ENCODE data around the gene PDC.

PDC gene

GRCh38 chr1:186498071-186498470 lies 37.2 kb upstream of the PDC start:
- Histone ChIP-seq H3K18ac (ENCODE audit: low read length) (no peak overlapping the region), H3K9ac (ENCODE audit: low read length) (no peak overlapping the region), H3K4me3 (ENCODE audit: low read length) (no peak overlapping the region), H2BK15ac (replicated peaks; ENCODE audit: low read depth) (no peak overlapping the region), H2AK5ac (ENCODE audit: low read length) (no peak overlapping the region), H3K4ac (ENCODE audit: low read depth, low read length) (no peak overlapping the region), H4K8ac (ENCODE audit: low read depth, low read length) (no peak overlapping the region), H3K79me2 (ENCODE audit: control insufficient read depth, insufficient read depth, low read length) (no peaks in the 10 kb centered on the region), H3K27ac (ENCODE audit: low read depth, low read length) (no peak overlapping the region), H3K79me1 (ENCODE audit: low read length) (no peaks in the 10 kb centered on the region), H3K4me2 (ENCODE audit: low read length) (no peak overlapping the region), H3K4me1 (ENCODE audit: control insufficient read depth, low read depth, low read length) (peaks cover 2% of the 10 kb centered on the region), H2BK120ac (ENCODE audit: low read depth, low read length) (no peak overlapping the region), H3K36me3 (ENCODE audit: control insufficient read depth, insufficient read depth, low read length) (no peaks in the 10 kb centered on the region), H4K5ac (ENCODE audit: low read length) (no peak overlapping the region), H3K23ac (ENCODE audit: low read length) (no peak overlapping the region), H3K56ac (ENCODE audit: low read length) (no peak overlapping the region), H3K27me3 (ENCODE audit: insufficient read depth, low read length, poor library complexity) (no peaks in the 10 kb centered on the region), H2BK5ac (ENCODE audit: low read length) (no peak overlapping the region)
- WGBS (ENCODE audit: extremely low coverage, insufficient coverage, low lambda C conversion rate) = no CpG with 5 or more reads among the region's 4 CpGs
- DNase-seq = no peak

GRCh38 chr1:186497651-186498050 lies 36.7 kb upstream of the PDC start:
- Histone ChIP-seq H3K23ac (ENCODE audit: low read length) (no peak overlapping the region), H3K79me2 (ENCODE audit: control insufficient read depth, insufficient read depth, low read length) (no peaks in the 10 kb centered on the region), H3K18ac (ENCODE audit: low read length) (no peak overlapping the region), H3K56ac (ENCODE audit: low read length) (no peak overlapping the region), H4K5ac (ENCODE audit: low read length) (no peak overlapping the region), H2AK5ac (ENCODE audit: low read length) (no peak overlapping the region), H3K4me2 (ENCODE audit: low read length) (no peak overlapping the region), H3K4ac (ENCODE audit: low read depth, low read length) (no peak overlapping the region), H2BK5ac (ENCODE audit: low read length) (no peak overlapping the region), H4K8ac (ENCODE audit: low read depth, low read length) (no peak overlapping the region), H3K36me3 (ENCODE audit: control insufficient read depth, insufficient read depth, low read length) (no peaks in the 10 kb centered on the region), H2BK120ac (ENCODE audit: low read depth, low read length) (no peak overlapping the region), H2BK15ac (replicated peaks; ENCODE audit: low read depth) (no peak overlapping the region), H3K9ac (ENCODE audit: low read length) (no peak overlapping the region), H3K79me1 (ENCODE audit: low read length) (no peaks in the 10 kb centered on the region), H3K27ac (ENCODE audit: low read depth, low read length) (no peak overlapping the region), H3K4me1 (ENCODE audit: control insufficient read depth, low read depth, low read length) (peaks cover 2% of the 10 kb centered on the region), H3K27me3 (ENCODE audit: insufficient read depth, low read length, poor library complexity) (no peaks in the 10 kb centered on the region), H3K4me3 (ENCODE audit: low read length) (no peak overlapping the region)
- no CpG with 5 or more reads among the region's 3 CpGs for WGBS (ENCODE audit: extremely low coverage, insufficient coverage, low lambda C conversion rate)
- no peak for DNase-seq

- H2BK120ac ChIP-seq (ENCODE audit: low read depth, low read length) = no peak overlapping the region
- no peaks in the 10 kb centered on the region for H3K79me1 ChIP-seq (ENCODE audit: low read length)
- H4K5ac ChIP-seq (ENCODE audit: low read length) = no peak overlapping the region
- H3K9ac ChIP-seq (ENCODE audit: low read length) = no peak overlapping the region
- H3K56ac ChIP-seq (ENCODE audit: low read length) = no peak overlapping the region
- WGBS (ENCODE audit: extremely low coverage, insufficient coverage, low lambda C conversion rate) = no CpG with 5 or more reads among the region's 2 CpGs
- no peak overlapping the region for H2BK15ac ChIP-seq (replicated peaks; ENCODE audit: low read depth)
- no peaks in the 10 kb centered on the region for H3K27me3 ChIP-seq (ENCODE audit: insufficient read depth, low read length, poor library complexity)
- H3K23ac ChIP-seq (ENCODE audit: low read length) = no peak overlapping the region
- no peak overlapping the region for H3K27ac ChIP-seq (ENCODE audit: low read depth, low read length)
- H2AK5ac ChIP-seq (ENCODE audit: low read length) = no peak overlapping the region
- no peak for DNase-seq
- no peak overlapping the region for H3K4me3 ChIP-seq (ENCODE audit: low read length)
- H3K4me1 ChIP-seq (ENCODE audit: control insufficient read depth, low read depth, low read length) = peaks cover 2% of the 10 kb centered on the region
- H4K8ac ChIP-seq (ENCODE audit: low read depth, low read length) = no peak overlapping the region
- no peaks in the 10 kb centered on the region for H3K79me2 ChIP-seq (ENCODE audit: control insufficient read depth, insufficient read depth, low read length)
- no peak overlapping the region for H3K4ac ChIP-seq (ENCODE audit: low read depth, low read length)
- no peaks in the 10 kb centered on the region for H3K36me3 ChIP-seq (ENCODE audit: control insufficient read depth, insufficient read depth, low read length)
- no peak overlapping the region for H3K4me2 ChIP-seq (ENCODE audit: low read length)
- H2BK5ac ChIP-seq (ENCODE audit: low read length) = no peak overlapping the region
- no peak overlapping the region for H3K18ac ChIP-seq (ENCODE audit: low read length)
These were observed 35.4 kb upstream of the PDC start for GRCh38 chr1:186496171-186496851.

- no peaks in the 10 kb centered on the region for H3K27me3 ChIP-seq (ENCODE audit: insufficient read depth, low read length, poor library complexity)
- no peaks in the 10 kb centered on the region for H3K79me2 ChIP-seq (ENCODE audit: control insufficient read depth, insufficient read depth, low read length)
- H2BK120ac ChIP-seq (ENCODE audit: low read depth, low read length) = no peak overlapping the region
- H2BK15ac ChIP-seq (replicated peaks; ENCODE audit: low read depth) = no peak overlapping the region
- H3K9ac ChIP-seq (ENCODE audit: low read length) = no peak overlapping the region
- H3K18ac ChIP-seq (ENCODE audit: low read length) = no peak overlapping the region
- H3K4ac ChIP-seq (ENCODE audit: low read depth, low read length) = no peak overlapping the region
- H3K4me3 ChIP-seq (ENCODE audit: low read length) = no peak overlapping the region
- H3K79me1 ChIP-seq (ENCODE audit: low read length) = no peaks in the 10 kb centered on the region
- peaks cover under 1% of the 10 kb centered on the region for H3K4me1 ChIP-seq (ENCODE audit: control insufficient read depth, low read depth, low read length)
- H3K56ac ChIP-seq (ENCODE audit: low read length) = no peak overlapping the region
- no peak overlapping the region for H2BK5ac ChIP-seq (ENCODE audit: low read length)
- no peak overlapping the region for H3K23ac ChIP-seq (ENCODE audit: low read length)
- no peak overlapping the region for H2AK5ac ChIP-seq (ENCODE audit: low read length)
- no peaks in the 10 kb centered on the region for H3K36me3 ChIP-seq (ENCODE audit: control insufficient read depth, insufficient read depth, low read length)
- no peak overlapping the region for H4K5ac ChIP-seq (ENCODE audit: low read length)
- DNase-seq = no peak
- WGBS (ENCODE audit: extremely low coverage, insufficient coverage, low lambda C conversion rate) = no CpG with 5 or more reads among the region's 2 CpGs
- H4K8ac ChIP-seq (ENCODE audit: low read depth, low read length) = no peak overlapping the region
- H3K4me2 ChIP-seq (ENCODE audit: low read length) = no peak overlapping the region
- H3K27ac ChIP-seq (ENCODE audit: low read depth, low read length) = no peak overlapping the region
These were observed 33.9 kb upstream of the PDC start for GRCh38 chr1:186494832-186495271.

- DNase-seq = no peak
- H3K4me1 ChIP-seq (ENCODE audit: control insufficient read depth, low read depth, low read length) = no peaks in the 10 kb centered on the region
- H2BK120ac ChIP-seq (ENCODE audit: low read depth, low read length) = no peak overlapping the region
- no peaks in the 10 kb centered on the region for H3K36me3 ChIP-seq (ENCODE audit: control insufficient read depth, insufficient read depth, low read length)
- no peak overlapping the region for H2BK5ac ChIP-seq (ENCODE audit: low read length)
- H3K56ac ChIP-seq (ENCODE audit: low read length) = no peak overlapping the region
- H3K4ac ChIP-seq (ENCODE audit: low read depth, low read length) = no peak overlapping the region
- no peaks in the 10 kb centered on the region for H3K79me2 ChIP-seq (ENCODE audit: control insufficient read depth, insufficient read depth, low read length)
- no peak overlapping the region for H4K8ac ChIP-seq (ENCODE audit: low read depth, low read length)
- H3K23ac ChIP-seq (ENCODE audit: low read length) = no peak overlapping the region
- no peaks in the 10 kb centered on the region for H3K27me3 ChIP-seq (ENCODE audit: insufficient read depth, low read length, poor library complexity)
- H3K4me3 ChIP-seq (ENCODE audit: low read length) = no peak overlapping the region
- WGBS (ENCODE audit: extremely low coverage, insufficient coverage, low lambda C conversion rate) = no CpG with 5 or more reads among the region's 7 CpGs
- H2BK15ac ChIP-seq (replicated peaks; ENCODE audit: low read depth) = no peak overlapping the region
- no peak overlapping the region for H3K4me2 ChIP-seq (ENCODE audit: low read length)
- H3K9ac ChIP-seq (ENCODE audit: low read length) = no peak overlapping the region
- no peak overlapping the region for H4K5ac ChIP-seq (ENCODE audit: low read length)
- no peak overlapping the region for H3K18ac ChIP-seq (ENCODE audit: low read length)
- H3K79me1 ChIP-seq (ENCODE audit: low read length) = no peaks in the 10 kb centered on the region
- H2AK5ac ChIP-seq (ENCODE audit: low read length) = no peak overlapping the region
- H3K27ac ChIP-seq (ENCODE audit: low read depth, low read length) = no peak overlapping the region
These were observed 31.8 kb upstream of the PDC start for GRCh38 chr1:186492531-186493291.

Data from mesendoderm (in vitro differentiated cells).